Loucy (cell line): ENCODE data around the gene TARBP1.
"Not testable (repeated sequence)": the region's sequence is repeated elsewhere in the genome, so short reads cannot be mapped to it uniquely, and the experiment has no call there.

ENCODE experiments used
- H2AFZ ChIP-seq: fragments of 200-600 bp; sonication (generic); 2 replicates; pipeline ENCODE4 v1.6.0; 2016; ENCODE audit warnings: antibody characterized with exemption, mild to moderate bottlenecking, low read length, moderate library complexity
- H3F3A ChIP-seq: fragments of 200-600 bp; 2 replicates; pipeline ENCODE4 v1.6.0; 2016; ENCODE audit warnings: antibody characterized with exemption, low read depth, mild to moderate bottlenecking
- H3K27me3 ChIP-seq: fragments of 200-600 bp; sonication (generic); 2 replicates; pipeline ENCODE4 v1.6.1; 2014; ENCODE audit warnings: low read length, mild to moderate bottlenecking; ENCODE audit not compliant: insufficient read depth, poor library complexity, severe bottlenecking
- H3K36me3 ChIP-seq: fragments of 200-600 bp; sonication (generic); 2 replicates; pipeline ENCODE4 v1.6.1; 2016; ENCODE audit warnings: low read length; ENCODE audit not compliant: insufficient read depth
- H3K4me1 ChIP-seq: fragments of 200-600 bp; sonication (generic); 2 replicates; pipeline ENCODE4 v1.5.1; 2014; ENCODE audit warnings: low read length, mild to moderate bottlenecking; ENCODE audit not compliant: insufficient read depth, poor library complexity, severe bottlenecking
- H3K4me2 ChIP-seq: fragments of 200-600 bp; sonication (generic); 2 replicates; pipeline ENCODE4 v1.6.0; 2014; ENCODE audit warnings: antibody characterized with exemption, low read length, low read depth, mild to moderate bottlenecking; ENCODE audit not compliant: poor library complexity, severe bottlenecking
- H3K4me3 ChIP-seq: fragments of 200-600 bp; sonication (generic); 2 replicates; pipeline ENCODE4 v1.5.1; 2014; ENCODE audit warnings: low read length, mild to moderate bottlenecking, mixed read lengths; ENCODE audit not compliant: poor library complexity, severe bottlenecking
- H3K79me2 ChIP-seq: fragments of 200-600 bp; sonication (generic); 2 replicates; pipeline ENCODE4 v1.6.1; 2014; ENCODE audit warnings: low read length; ENCODE audit not compliant: insufficient read depth
- H3K9ac ChIP-seq: fragments of 200-600 bp; sonication (generic); 2 replicates; pipeline ENCODE4 v1.6.0; 2014; ENCODE audit warnings: mild to moderate bottlenecking, low read depth, low read length, moderate library complexity; ENCODE audit not compliant: poor library complexity, severe bottlenecking
- H3K9me2 ChIP-seq: fragments of 200-600 bp; sonication (generic); replicated peaks from 2 replicates; pipeline ENCODE4 v1.6.1; 2016; ENCODE audit warnings: low read depth, low read length, mixed read lengths
- H3K9me3 ChIP-seq: fragments of 200-600 bp; sonication (generic); 2 replicates; pipeline ENCODE4 v1.6.1; 2014; ENCODE audit warnings: mild to moderate bottlenecking, antibody characterized with exemption, low read length, low read depth; ENCODE audit not compliant: insufficient read depth
- H4K20me1 ChIP-seq: fragments of 200-600 bp; sonication (generic); 2 replicates; pipeline ENCODE4 v1.6.0; 2014; ENCODE audit warnings: antibody characterized with exemption, low read length, mild to moderate bottlenecking; ENCODE audit not compliant: insufficient read depth, poor library complexity, severe bottlenecking
- CTCF ChIP-seq: fragments of 200-600 bp; sonication (generic); conservative IDR thresholded peaks from 2 replicates; pipeline ENCODE4 v1.5.1; 2014; ENCODE audit warnings: mild to moderate bottlenecking, antibody characterized with exemption, low read length
- EZH2phosphoT487 ChIP-seq: fragments of 200-600 bp; IDR thresholded peaks from 2 replicates; pipeline ENCODE4 v1.6.1; 2018; ENCODE audit warnings: antibody characterized with exemption, mild to moderate bottlenecking, moderate library complexity, borderline replicate concordance

The TARBP1 gene

GRCh38 chr1:234388094-234388493, 90.9 kb downstream of the TARBP1 start:
- Histone ChIP-seq H3K9me2 (no peaks in the 10 kb centered on the region), H3K27me3 (no peaks in the 10 kb centered on the region), H3K36me3 (peaks cover 32% of the 10 kb centered on the region; the same call in 1 of the 2 replicates), H3F3A (no peaks in the 10 kb centered on the region), H3K9ac (no peak overlapping the region), H3K4me2 (no peak overlapping the region), H3K4me1 (no peaks in the 10 kb centered on the region), H3K4me3 (no peak overlapping the region), H3K79me2 (no peaks in the 10 kb centered on the region), H2AFZ (no peak overlapping the region), H3K9me3 (no peaks in the 10 kb centered on the region), H4K20me1 (no peaks in the 10 kb centered on the region)
- TF ChIP-seq EZH2phosphoT487: no peak
- TF ChIP-seq CTCF: no peak

- no peaks in the 10 kb centered on the region for H3K27me3 ChIP-seq
- H3K9me2 ChIP-seq: no peaks in the 10 kb centered on the region
- no peak overlapping the region for H3K9ac ChIP-seq
- no peak for TF ChIP-seq CTCF
- no peak for TF ChIP-seq EZH2phosphoT487
- H3K4me3 ChIP-seq: no peak overlapping the region
- no peaks in the 10 kb centered on the region for H3K9me3 ChIP-seq
- H3K4me2 ChIP-seq: no peak overlapping the region
- no peak overlapping the region for H2AFZ ChIP-seq
- no peaks in the 10 kb centered on the region for H3K4me1 ChIP-seq
- peaks cover 15% of the 10 kb centered on the region; the same call in 1 of the 2 replicates for H3K36me3 ChIP-seq
- no peaks in the 10 kb centered on the region for H4K20me1 ChIP-seq
- H3K79me2 ChIP-seq: no peaks in the 10 kb centered on the region
- no peaks in the 10 kb centered on the region for H3F3A ChIP-seq
Observed at GRCh38 chr1:234386122-234386521, 92.9 kb downstream of the TARBP1 start.

GRCh38 chr1:234381699-234382555, 97.1 kb downstream of the TARBP1 start:
- Histone ChIP-seq H2AFZ (no peak overlapping the region), H3K4me2 (no peak overlapping the region), H3K9me3 (no peaks in the 10 kb centered on the region), H3K36me3 (peaks cover 23% of the 10 kb centered on the region; the same call in 1 of the 2 replicates), H3K79me2 (peaks cover 4% of the 10 kb centered on the region; the same call in 1 of the 2 replicates), H3K9ac (no peak overlapping the region), H3K4me3 (no peak overlapping the region), H3K27me3 (no peaks in the 10 kb centered on the region), H3K9me2 (no peaks in the 10 kb centered on the region), H4K20me1 (no peaks in the 10 kb centered on the region), H3F3A (no peaks in the 10 kb centered on the region), H3K4me1 (no peaks in the 10 kb centered on the region)
- TF ChIP-seq CTCF (no peak), EZH2phosphoT487 (no peak)

- not testable (repeated sequence) for H3K9me3 ChIP-seq, H3F3A ChIP-seq, H4K20me1 ChIP-seq, H3K9me2 ChIP-seq, H3K9ac ChIP-seq, H2AFZ ChIP-seq, H3K27me3 ChIP-seq, H3K4me3 ChIP-seq, H3K4me2 ChIP-seq
- Histone ChIP-seq H3K79me2 (peaks cover 26% of the 10 kb centered on the region), H3K36me3 (peaks cover 21% of the 10 kb centered on the region; the same call in 1 of the 2 replicates), H3K4me1 (peaks cover 11% of the 10 kb centered on the region)
Observed at GRCh38 chr1:234379591-234380109, 99.3 kb downstream of the TARBP1 start.
